ENCODE results near the gene MED8.
"Not testable (repeated sequence)": the region's sequence is repeated elsewhere in the genome, so short reads cannot be mapped to it uniquely, and the experiment has no call there.

Gene MED8

GRCh38 chr1:43414634-43415223, 25.1 kb upstream of the MED8 start:
- TF ChIP-seq CTCF (IDR thresholded peaks at IDR 0.05; ENCODE audit: insufficient read depth, low read length) (peak; percentile 54), POLR2AphosphoS5 (IDR thresholded peaks at IDR 0.05; ENCODE audit: low read depth) (no peak), REST (IDR thresholded peaks at IDR 0.05; ENCODE audit: insufficient replicate concordance, low read depth) (no peak)
- Histone ChIP-seq H3K27ac (replicated peaks) (no peak overlapping the region), H3K4me3 (replicated peaks; ENCODE audit: insufficient read depth, low read length) (no peak overlapping the region), H3K27me3 (ENCODE audit: insufficient read depth, poor library complexity, severe bottlenecking) (no peaks in the 10 kb centered on the region)
- peak; percentile 22 to 68 for DNase-seq (ENCODE audit: low read depth in 1 of 2, low spot score in 1 of 2)

GRCh38 chr1:43413426-43413825, 23.8 kb upstream of the MED8 start:
- not testable (repeated sequence) for H3K4me3 ChIP-seq (replicated peaks; ENCODE audit: insufficient read depth, low read length); H3K27me3 ChIP-seq (ENCODE audit: insufficient read depth, poor library complexity, severe bottlenecking); H3K27ac ChIP-seq (replicated peaks); DNase-seq (ENCODE audit: low read depth in 1 of 2, low spot score in 1 of 2)

GRCh38 chr1:43410571-43410970, 21.0 kb upstream of the MED8 start:
- Histone ChIP-seq H3K27me3 (ENCODE audit: insufficient read depth, poor library complexity, severe bottlenecking) (no peaks in the 10 kb centered on the region), H3K27ac (replicated peaks) (no peak overlapping the region), H3K4me3 (replicated peaks; ENCODE audit: insufficient read depth, low read length) (no peak overlapping the region)
- no peak for DNase-seq (ENCODE audit: low read depth in 1 of 2, low spot score in 1 of 2)
- TF ChIP-seq CTCF (IDR thresholded peaks at IDR 0.05; ENCODE audit: insufficient read depth, low read length) (no peak), POLR2AphosphoS5 (IDR thresholded peaks at IDR 0.05; ENCODE audit: low read depth) (no peak), GABPA (IDR thresholded peaks at IDR 0.05; ENCODE audit: low read depth) (no peak), REST (IDR thresholded peaks at IDR 0.05; ENCODE audit: insufficient replicate concordance, low read depth) (no peak), SPI1 (IDR thresholded peaks at IDR 0.05; ENCODE audit: borderline replicate concordance, low read depth) (no peak)

- no peak for TF ChIP-seq GABPA (IDR thresholded peaks at IDR 0.05; ENCODE audit: low read depth)
- no peak for TF ChIP-seq CTCF (IDR thresholded peaks at IDR 0.05; ENCODE audit: insufficient read depth, low read length)
- no peak for TF ChIP-seq SPI1 (IDR thresholded peaks at IDR 0.05; ENCODE audit: borderline replicate concordance, low read depth)
- TF ChIP-seq POLR2AphosphoS5 (IDR thresholded peaks at IDR 0.05; ENCODE audit: low read depth) = no peak
- TF ChIP-seq REST (IDR thresholded peaks at IDR 0.05; ENCODE audit: insufficient replicate concordance, low read depth) = no peak
- DNase-seq (ENCODE audit: low read depth in 1 of 2, low spot score in 1 of 2) = no peak
- H3K27ac ChIP-seq (replicated peaks) = no peak overlapping the region
- no peaks in the 10 kb centered on the region for H3K27me3 ChIP-seq (ENCODE audit: insufficient read depth, poor library complexity, severe bottlenecking)
- no peak overlapping the region for H3K4me3 ChIP-seq (replicated peaks; ENCODE audit: insufficient read depth, low read length)
These were observed 16.3 kb upstream of the MED8 start for GRCh38 chr1:43405876-43406234.
